ENCODE measurements around the gene ABCE1. TPM values are rescaled to one million over a fixed set of nuclear protein-coding genes. Genes with fewer than 3 reads are reported as not detected.

The ABCE1 gene
- total RNA-seq, 1 experiment from 2014 or later = 114 TPM

GRCh38 chr4:145069361-145069760 is 28.8 kb upstream of the ABCE1 start:
- POLR2A ChIA-PET = no interaction called here
- ATAC-seq = no peak
- no peaks in the 10 kb centered on the region for H3K9me3 Mint-ChIP-seq
- no peak overlapping the region for H3K4me3 Mint-ChIP-seq
- DNase-seq (ENCODE audit: low spot score) = no peak
- H3K27ac Mint-ChIP-seq = no peak overlapping the region
- no peaks in the 10 kb centered on the region for H3K36me3 Mint-ChIP-seq
- no peak for TF ChIP-seq RELA (CRISPR knock-in tag; IDR thresholded peaks at IDR 0.05; ENCODE audit: borderline replicate concordance)
- TF ChIP-seq ATF2 (CRISPR knock-in tag; IDR thresholded peaks at IDR 0.05; ENCODE audit: borderline replicate concordance, low read depth) = no peak
- TF ChIP-seq, protein P1, sequence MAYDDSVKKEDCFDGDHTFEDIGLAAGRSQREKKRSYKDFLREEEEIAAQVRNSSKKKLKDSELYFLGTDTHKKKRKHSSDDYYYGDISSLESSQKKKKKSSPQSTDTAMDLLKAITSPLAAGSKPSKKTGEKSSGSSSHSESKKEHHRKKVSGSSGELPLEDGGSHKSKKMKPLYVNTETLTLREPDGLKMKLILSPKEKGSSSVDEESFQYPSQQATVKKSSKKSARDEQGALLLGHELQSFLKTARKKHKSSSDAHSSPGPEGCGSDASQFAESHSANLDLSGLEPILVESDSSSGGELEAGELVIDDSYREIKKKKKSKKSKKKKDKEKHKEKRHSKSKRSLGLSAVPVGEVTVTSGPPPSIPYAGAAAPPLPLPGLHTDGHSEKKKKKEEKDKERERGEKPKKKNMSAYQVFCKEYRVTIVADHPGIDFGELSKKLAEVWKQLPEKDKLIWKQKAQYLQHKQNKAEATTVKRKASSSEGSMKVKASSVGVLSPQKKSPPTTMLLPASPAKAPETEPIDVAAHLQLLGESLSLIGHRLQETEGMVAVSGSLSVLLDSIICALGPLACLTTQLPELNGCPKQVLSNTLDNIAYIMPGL (CRISPR knock-in tag; IDR thresholded peaks at IDR 0.05) = no peak
- TF ChIP-seq, protein P2, sequence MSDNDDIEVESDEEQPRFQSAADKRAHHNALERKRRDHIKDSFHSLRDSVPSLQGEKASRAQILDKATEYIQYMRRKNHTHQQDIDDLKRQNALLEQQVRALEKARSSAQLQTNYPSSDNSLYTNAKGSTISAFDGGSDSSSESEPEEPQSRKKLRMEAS (CRISPR knock-in tag; IDR thresholded peaks at IDR 0.05) = no peak
- TF ChIP-seq, protein P3, sequence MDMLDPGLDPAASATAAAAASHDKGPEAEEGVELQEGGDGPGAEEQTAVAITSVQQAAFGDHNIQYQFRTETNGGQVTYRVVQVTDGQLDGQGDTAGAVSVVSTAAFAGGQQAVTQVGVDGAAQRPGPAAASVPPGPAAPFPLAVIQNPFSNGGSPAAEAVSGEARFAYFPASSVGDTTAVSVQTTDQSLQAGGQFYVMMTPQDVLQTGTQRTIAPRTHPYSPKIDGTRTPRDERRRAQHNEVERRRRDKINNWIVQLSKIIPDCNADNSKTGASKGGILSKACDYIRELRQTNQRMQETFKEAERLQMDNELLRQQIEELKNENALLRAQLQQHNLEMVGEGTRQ (CRISPR knock-in tag; IDR thresholded peaks at IDR 0.05) = no peak
- CTCF ChIA-PET = no interaction called here
- H3K4me1 Mint-ChIP-seq = peaks cover 24% of the 10 kb centered on the region
- peaks cover 2% of the 10 kb centered on the region; the same call in 1 of the 2 replicates for H3K27me3 Mint-ChIP-seq (ENCODE audit: low read depth)

DNA sequence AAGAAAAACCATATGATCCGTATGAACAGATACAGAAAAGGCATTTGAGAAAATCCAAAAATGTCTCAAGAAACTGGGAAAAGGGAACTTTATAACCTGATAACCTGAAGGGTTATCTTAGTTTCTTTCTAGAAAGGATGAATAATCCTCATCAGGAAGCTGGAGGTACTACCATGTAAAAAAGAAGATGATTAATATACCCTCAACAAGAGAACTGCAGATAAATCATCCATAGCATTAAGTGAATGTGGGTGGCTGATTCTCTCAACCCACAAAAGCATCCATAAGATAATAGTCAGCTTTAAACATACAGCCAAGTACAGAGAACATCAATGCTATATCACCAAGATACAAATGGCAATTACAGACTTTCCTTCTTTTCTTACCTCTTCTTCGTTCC is 26.6 kb upstream of the ABCE1 start:
- peaks cover 3% of the 10 kb centered on the region; the same call in 1 of the 2 replicates for H3K9me3 Mint-ChIP-seq
- POLR2A ChIA-PET = no interaction called here
- peaks cover 8% of the 10 kb centered on the region for H3K4me1 Mint-ChIP-seq
- CTCF ChIA-PET = interaction anchor here (1.2 kb wide), 1 partner anchor 9 kb away, joined by 3 read pairs; no protein-coding TSS in a partner anchor
- ATAC-seq (no peak), DNase-seq (ENCODE audit: low spot score) (no peak)
- no peak overlapping the region for H3K4me3 Mint-ChIP-seq
- H3K27ac Mint-ChIP-seq = no peak overlapping the region
- peaks cover 2% of the 10 kb centered on the region; the same call in 1 of the 2 replicates for H3K27me3 Mint-ChIP-seq (ENCODE audit: low read depth)
- TF ChIP-seq FOXK1 (CRISPR knock-in tag; IDR thresholded peaks at IDR 0.05) (no peak), FOXP1 (CRISPR knock-in tag; IDR thresholded peaks at IDR 0.05; ENCODE audit: borderline replicate concordance) (no peak), NFATC4 (CRISPR knock-in tag; IDR thresholded peaks at IDR 0.05) (no peak), ESRRA (CRISPR knock-in tag; IDR thresholded peaks at IDR 0.05; ENCODE audit: borderline replicate concordance) (no peak), ZNF263 (CRISPR knock-in tag; IDR thresholded peaks at IDR 0.05; ENCODE audit: low read depth) (no peak), CBFB (CRISPR knock-in tag; IDR thresholded peaks at IDR 0.05; ENCODE audit: low read depth) (no peak), ZNF219 (CRISPR knock-in tag; IDR thresholded peaks at IDR 0.05; ENCODE audit: borderline replicate concordance) (no peak), SMAD3 (CRISPR knock-in tag; IDR thresholded peaks at IDR 0.05; ENCODE audit: borderline replicate concordance) (no peak)
- TF ChIP-seq, protein P4, sequence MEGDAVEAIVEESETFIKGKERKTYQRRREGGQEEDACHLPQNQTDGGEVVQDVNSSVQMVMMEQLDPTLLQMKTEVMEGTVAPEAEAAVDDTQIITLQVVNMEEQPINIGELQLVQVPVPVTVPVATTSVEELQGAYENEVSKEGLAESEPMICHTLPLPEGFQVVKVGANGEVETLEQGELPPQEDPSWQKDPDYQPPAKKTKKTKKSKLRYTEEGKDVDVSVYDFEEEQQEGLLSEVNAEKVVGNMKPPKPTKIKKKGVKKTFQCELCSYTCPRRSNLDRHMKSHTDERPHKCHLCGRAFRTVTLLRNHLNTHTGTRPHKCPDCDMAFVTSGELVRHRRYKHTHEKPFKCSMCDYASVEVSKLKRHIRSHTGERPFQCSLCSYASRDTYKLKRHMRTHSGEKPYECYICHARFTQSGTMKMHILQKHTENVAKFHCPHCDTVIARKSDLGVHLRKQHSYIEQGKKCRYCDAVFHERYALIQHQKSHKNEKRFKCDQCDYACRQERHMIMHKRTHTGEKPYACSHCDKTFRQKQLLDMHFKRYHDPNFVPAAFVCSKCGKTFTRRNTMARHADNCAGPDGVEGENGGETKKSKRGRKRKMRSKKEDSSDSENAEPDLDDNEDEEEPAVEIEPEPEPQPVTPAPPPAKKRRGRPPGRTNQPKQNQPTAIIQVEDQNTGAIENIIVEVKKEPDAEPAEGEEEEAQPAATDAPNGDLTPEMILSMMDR (IDR thresholded peaks at IDR 0.05) = no peak
- TF ChIP-seq, protein P5, sequence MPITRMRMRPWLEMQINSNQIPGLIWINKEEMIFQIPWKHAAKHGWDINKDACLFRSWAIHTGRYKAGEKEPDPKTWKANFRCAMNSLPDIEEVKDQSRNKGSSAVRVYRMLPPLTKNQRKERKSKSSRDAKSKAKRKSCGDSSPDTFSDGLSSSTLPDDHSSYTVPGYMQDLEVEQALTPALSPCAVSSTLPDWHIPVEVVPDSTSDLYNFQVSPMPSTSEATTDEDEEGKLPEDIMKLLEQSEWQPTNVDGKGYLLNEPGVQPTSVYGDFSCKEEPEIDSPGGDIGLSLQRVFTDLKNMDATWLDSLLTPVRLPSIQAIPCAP (CRISPR knock-in tag; IDR thresholded peaks at IDR 0.05) = no peak
- TF ChIP-seq, protein P6, sequence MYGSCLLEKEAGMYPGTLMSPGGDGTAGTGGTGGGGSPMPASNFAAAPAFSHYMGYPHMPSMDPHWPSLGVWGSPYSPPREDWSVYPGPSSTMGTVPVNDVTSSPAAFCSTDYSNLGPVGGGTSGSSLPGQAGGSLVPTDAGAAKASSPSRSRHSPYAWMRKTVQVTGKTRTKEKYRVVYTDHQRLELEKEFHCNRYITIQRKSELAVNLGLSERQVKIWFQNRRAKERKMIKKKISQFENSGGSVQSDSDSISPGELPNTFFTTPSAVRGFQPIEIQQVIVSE (CRISPR knock-in tag; IDR thresholded peaks at IDR 0.05; ENCODE audit: borderline replicate concordance) = no peak
- peaks cover 5% of the 10 kb centered on the region for H3K36me3 Mint-ChIP-seq

All from WTC11 (cell line).